ENCODE data around the gene CHTOP. TPM values are rescaled to one million over a fixed set of nuclear protein-coding genes. Genes with fewer than 3 reads are reported as not detected.

The CHTOP gene
- total and polyA plus RNA-seq, 2 of the 4 experiments (the other 2 are of a cell fraction): 33.9 to 50.8 TPM

DNA sequence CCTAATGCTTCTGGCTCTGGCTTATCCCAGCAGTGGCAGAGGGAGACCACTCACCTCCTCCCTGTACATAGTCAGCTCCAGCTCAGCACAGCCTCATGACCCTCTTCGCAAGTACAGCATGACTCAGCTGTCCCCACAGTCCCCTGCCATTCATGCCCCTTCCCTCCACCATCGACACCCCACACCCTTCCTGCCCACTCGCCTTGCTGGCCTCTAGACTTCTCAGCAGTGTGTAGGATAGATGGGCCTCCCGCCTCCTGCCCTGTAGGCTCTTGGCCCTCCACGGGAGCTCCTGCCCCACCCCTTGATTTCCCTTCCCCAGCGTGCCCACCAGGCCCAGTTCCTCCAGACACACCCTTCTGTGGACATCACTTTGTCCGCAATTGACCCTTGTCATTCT is 54.4 kb downstream of the CHTOP start:
- Histone ChIP-seq H3K14ac (replicated peaks; ENCODE audit: low read depth, low read length) (no peak overlapping the region), H3K9me3 (ENCODE audit: control insufficient read depth, insufficient read depth, low read length) (no peaks in the 10 kb centered on the region), H2BK20ac (ENCODE audit: low read depth, low read length) (no peak overlapping the region), H2AK9ac (replicated peaks; ENCODE audit: low read depth, low read length, poor library complexity) (no peak overlapping the region), H4K5ac (ENCODE audit: low read depth, low read length) (no peak overlapping the region), H3K23ac (ENCODE audit: low read depth, low read length) (no peak overlapping the region), H3K4me2 (ENCODE audit: low read depth, low read length) (no peak overlapping the region), H3K27ac (ENCODE audit: insufficient read depth, low read length) (no peak overlapping the region), H2AFZ (replicated peaks; ENCODE audit: low read length, poor library complexity) (no peak overlapping the region), H2BK5ac (ENCODE audit: low read depth, low read length, poor library complexity, severe bottlenecking) (no peak overlapping the region), H2BK120ac (ENCODE audit: low read depth, low read length) (no peak overlapping the region), H3K79me1 (ENCODE audit: low read depth in 1 of 2, low read length in 2 of 2) (no peaks in the 10 kb centered on the region), H4K8ac (ENCODE audit: low read depth in 2 of 2, low read length in 2 of 2) (no peak overlapping the region), H2BK15ac (ENCODE audit: low read depth, low read length) (no peak overlapping the region), H3K36me3 (ENCODE audit: control insufficient read depth, insufficient read depth, low read length) (no peaks in the 10 kb centered on the region), H4K91ac (ENCODE audit: insufficient read depth, low read depth, low read length) (no peak overlapping the region), H3K9me1 (ENCODE audit: insufficient read depth, low read length) (no peaks in the 10 kb centered on the region), H3K56ac (ENCODE audit: extremely low read depth, insufficient read depth, low read length) (no peak overlapping the region), H3K4me3 (ENCODE audit: insufficient read depth, low read depth, low read length) (no peak overlapping the region), H3K27me3 (ENCODE audit: control insufficient read depth, insufficient read depth, low read length) (peaks cover 41% of the 10 kb centered on the region), H2AK5ac (ENCODE audit: low read depth, low read length) (no peak overlapping the region), H3K18ac (ENCODE audit: low read depth, low read length) (no peak overlapping the region), H3K9ac (ENCODE audit: low read depth, low read length) (no peak overlapping the region), H3K4ac (ENCODE audit: low read depth, low read length) (no peak overlapping the region), H3K4me1 (ENCODE audit: control insufficient read depth, insufficient read depth, low read length) (no peaks in the 10 kb centered on the region), H4K20me1 (ENCODE audit: insufficient read depth, low read length) (no peaks in the 10 kb centered on the region; the same call in 1 of the 2 replicates)
- ChIA-PET POLR2A (ENCODE audit: unreplicated experiment) (no interaction called here), CTCF (no interaction called here)
- dilution Hi-C loops (cut with HindIII; ENCODE audit: low sequenced_read_pairs, unreplicated experiment) (no loop called here), in situ Hi-C loops (cut with MboI; ENCODE audit: low sequenced_read_pairs) (no loop called here), intact Hi-C loops (cut with micrococcal nuclease) (no loop called here)
- ATAC-seq (ENCODE audit: low read depth) (no peak), DNase-seq (no peak)
- no peak for TF ChIP-seq BHLHE40 (IDR thresholded peaks at IDR 0.05; ENCODE audit: low read depth, low read length)
- TF ChIP-seq, protein P1, sequence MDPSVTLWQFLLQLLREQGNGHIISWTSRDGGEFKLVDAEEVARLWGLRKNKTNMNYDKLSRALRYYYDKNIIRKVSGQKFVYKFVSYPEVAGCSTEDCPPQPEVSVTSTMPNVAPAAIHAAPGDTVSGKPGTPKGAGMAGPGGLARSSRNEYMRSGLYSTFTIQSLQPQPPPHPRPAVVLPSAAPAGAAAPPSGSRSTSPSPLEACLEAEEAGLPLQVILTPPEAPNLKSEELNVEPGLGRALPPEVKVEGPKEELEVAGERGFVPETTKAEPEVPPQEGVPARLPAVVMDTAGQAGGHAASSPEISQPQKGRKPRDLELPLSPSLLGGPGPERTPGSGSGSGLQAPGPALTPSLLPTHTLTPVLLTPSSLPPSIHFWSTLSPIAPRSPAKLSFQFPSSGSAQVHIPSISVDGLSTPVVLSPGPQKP (IDR thresholded peaks at IDR 0.05; ENCODE audit: borderline replicate concordance, low read depth, low read length): no peak
- no peak for TF ChIP-seq RCOR1 (IDR thresholded peaks at IDR 0.05; ENCODE audit: insufficient replicate concordance, low read length)
- TF ChIP-seq USF2 (IDR thresholded peaks at IDR 0.05; ENCODE audit: low read depth, low read length): no peak
- no peak for TF ChIP-seq MAFK (IDR thresholded peaks at IDR 0.05; ENCODE audit: low read depth, low read length)
- TF ChIP-seq FOS (IDR thresholded peaks at IDR 0.05; ENCODE audit: low read depth, low read length): no peak
- no peak for TF ChIP-seq CHD1 (IDR thresholded peaks at IDR 0.05; ENCODE audit: low read depth, low read length)
- no peak for TF ChIP-seq MXI1 (IDR thresholded peaks at IDR 0.05; ENCODE audit: borderline replicate concordance, low read depth, low read length)
- no peak for TF ChIP-seq RFX5 (IDR thresholded peaks at IDR 0.05; ENCODE audit: low read depth, low read length)
- no peak for TF ChIP-seq POLR2A (IDR thresholded peaks at IDR 0.05; ENCODE audit: low read depth, low read length)
- TF ChIP-seq CTCF (conservative IDR thresholded peaks at IDR 0.05; ENCODE audit: low read depth, low read length): no peak
- TF ChIP-seq CEBPB (IDR thresholded peaks at IDR 0.05; ENCODE audit: low read depth, low read length): no peak
- no peak for TF ChIP-seq SMC3 (IDR thresholded peaks at IDR 0.05; ENCODE audit: low read depth, low read length)
- no peak for TF ChIP-seq NFE2L2 (IDR thresholded peaks at IDR 0.05; ENCODE audit: low read depth, low read length)
- TF ChIP-seq RAD21 (IDR thresholded peaks at IDR 0.05; ENCODE audit: low read length): no peak
- no peak for TF ChIP-seq MAZ (IDR thresholded peaks at IDR 0.05; ENCODE audit: borderline replicate concordance, low read depth, low read length)
- no TSS peak for BruUV-seq (replicated peaks)
- WGBS, 2 experiments (ENCODE audit: extremely low coverage in 2 of 2, insufficient read length in 1 of 2): 56% methylated on average over 3 of the region's 7 CpGs; no CpG with 5 or more reads in 1 of the 2 experiments
